Mucosa of gallbladder (tissue), 1 donor: ENCODE measurements around the gene APBB2. TPM values are rescaled to one million over a fixed set of nuclear protein-coding genes. Genes with fewer than 3 reads are reported as not detected.
"Not testable (repeated sequence)": the region's sequence is repeated elsewhere in the genome, so short reads cannot be mapped to it uniquely, and the experiment has no call there.

ENCODE experiments used
- DNase-seq: peaks from one replicate; pipeline ENCODE4 v3.0.0-alpha.2; 2020; ENCODE audit warnings: low spot score
- total RNA-seq: library from RNA; stranded (reverse); gene quantifications from one replicate; pipeline ENCODE4 v1.2.1, GENCODE V29; 2021
- donor health status: DM: no; HTN: no; CAD: no.

The APBB2 gene
- total RNA-seq, 1 donor from 2014 or later, result 44.9 TPM

DNA sequence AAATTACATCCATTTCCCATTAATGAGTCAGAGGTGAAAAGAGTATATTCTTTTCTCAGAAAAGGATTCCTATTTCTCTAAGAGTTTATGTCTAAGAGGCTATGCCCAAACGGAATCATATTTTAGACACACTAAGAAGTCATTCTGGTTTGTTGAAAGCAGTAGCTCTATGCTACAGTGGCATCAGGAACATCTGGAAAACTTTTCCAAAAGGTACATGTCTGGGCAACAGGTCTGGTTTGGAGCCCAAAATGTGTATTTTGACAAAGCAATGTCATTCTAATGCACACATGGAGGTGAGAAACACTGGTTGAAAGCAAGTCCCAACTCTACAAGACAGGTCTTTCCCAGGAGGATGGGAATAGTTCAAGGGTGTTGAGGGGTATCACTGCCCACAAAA, 56.1 kb downstream of the APBB2 start:
- no peak for DNase-seq

GRCh38 chr4:41157009-41157408, 57.3 kb downstream of the APBB2 start:
- DNase-seq, result no peak

DNA sequence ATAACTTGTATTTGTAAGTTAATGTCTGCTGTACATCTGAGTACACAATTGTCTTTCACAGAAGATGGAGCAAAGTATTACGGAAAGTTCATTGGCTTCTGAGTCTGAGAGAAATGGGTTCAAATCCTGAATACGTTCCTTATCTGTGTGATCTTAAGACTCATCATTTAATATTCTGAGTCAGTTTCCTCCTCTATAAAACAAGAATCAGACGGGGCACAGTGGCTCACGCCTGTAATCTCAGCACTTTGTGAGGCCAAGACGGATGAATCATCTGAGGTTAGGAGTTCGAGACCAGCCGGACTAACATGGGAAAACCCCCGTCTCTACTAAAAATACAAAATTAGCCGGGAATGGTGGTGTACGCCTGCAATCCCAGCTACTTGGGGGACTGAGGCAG, 57.8 kb downstream of the APBB2 start:
- DNase-seq, result no peak

- no peak for DNase-seq
Observed at GRCh38 chr4:41155194-41155830, 59.0 kb downstream of the APBB2 start.

DNA sequence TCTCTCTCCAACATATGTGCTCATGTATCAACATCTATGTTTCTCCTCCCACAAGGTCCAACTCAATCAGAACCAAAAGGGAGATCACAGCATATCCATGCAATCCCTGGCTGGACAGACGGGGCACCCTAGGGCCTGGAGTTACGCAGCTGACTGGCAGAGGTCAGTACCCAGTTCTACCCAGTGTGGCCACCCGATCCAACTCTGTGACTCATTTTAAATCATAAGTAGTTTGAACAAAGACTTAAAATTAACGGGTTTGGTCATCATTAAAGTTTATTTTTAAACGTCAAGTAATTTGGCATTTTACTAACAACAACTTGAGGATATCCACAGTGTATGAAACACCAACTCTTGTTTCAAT, 59.5 kb downstream of the APBB2 start:
- no peak for DNase-seq

DNA sequence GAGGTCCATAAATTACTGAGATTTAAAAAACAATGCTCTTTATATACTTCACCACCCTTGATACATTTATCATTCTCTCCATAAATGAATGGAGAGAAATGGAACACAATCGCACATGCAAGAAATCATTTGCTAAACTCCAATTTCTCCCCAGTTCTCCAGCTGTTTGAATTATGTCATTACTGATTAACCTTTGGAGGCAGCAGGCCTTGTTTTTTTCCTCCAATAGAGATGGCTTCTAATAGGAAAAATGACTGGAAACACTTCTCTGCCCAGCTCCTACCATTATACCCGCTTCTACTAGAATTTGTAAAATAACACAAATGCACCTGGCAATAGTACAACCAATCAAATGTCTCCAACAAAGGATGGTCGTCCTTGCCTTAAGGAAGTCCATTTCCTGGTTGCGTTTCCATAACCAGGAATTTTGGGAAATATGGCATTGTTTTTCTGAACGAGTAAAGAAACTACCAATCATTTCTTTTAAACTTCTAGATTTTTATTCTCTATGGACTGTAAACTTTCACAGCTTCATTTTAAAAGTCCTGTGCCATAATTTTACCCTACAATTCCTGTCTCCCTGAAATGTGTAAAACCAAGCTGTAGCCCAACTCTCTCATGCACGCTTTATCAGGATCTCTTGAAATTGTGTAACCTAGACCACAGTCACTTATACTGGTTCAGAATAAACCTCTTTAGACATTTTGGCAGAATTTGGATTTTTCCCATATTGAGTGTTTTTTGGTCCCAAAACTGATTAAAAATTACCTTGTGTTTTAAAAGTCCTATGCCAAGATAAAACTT, 60.1 kb downstream of the APBB2 start:
- DNase-seq, result no peak

DNA sequence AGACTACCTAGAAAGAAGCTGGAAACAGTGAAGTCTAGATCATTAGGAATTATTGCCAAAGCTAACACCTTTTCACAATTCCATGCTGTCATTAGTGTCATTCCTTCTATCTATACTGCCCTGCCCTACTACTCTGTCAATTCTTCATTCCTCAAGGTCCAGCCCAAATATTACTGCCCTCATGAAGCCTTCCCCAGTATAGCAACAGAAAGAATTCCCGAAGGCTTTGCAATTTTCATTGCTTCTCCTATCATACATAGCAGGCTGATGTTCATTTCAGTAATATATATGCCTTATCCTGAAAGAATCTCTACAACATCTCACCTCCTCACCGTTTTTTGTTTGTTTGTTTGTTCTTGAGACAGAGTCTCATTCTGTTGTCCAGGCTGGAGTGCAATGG, 63.9 kb downstream of the APBB2 start:
- no peak for DNase-seq

GRCh38 chr4:41149568-41149967, 64.8 kb downstream of the APBB2 start:
- DNase-seq, result not testable (repeated sequence)

DNA sequence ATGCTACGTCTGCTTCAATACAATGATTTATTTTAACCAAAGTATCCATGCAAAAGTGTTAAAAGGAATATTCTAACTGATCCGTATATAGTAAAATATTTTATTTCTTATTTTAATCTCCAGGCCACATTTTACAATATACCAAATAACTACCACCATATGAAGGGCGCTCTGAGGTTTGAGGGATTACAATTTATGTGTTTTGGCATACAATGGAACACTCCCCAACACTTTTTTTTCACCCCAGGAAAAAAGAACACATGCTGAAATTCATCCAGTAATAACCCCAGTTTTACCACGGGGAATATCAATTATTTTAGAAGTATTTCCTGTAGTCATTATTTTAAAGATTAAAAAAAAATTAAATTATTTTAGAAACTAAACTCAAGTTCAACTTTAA, 65.4 kb downstream of the APBB2 start:
- no peak for DNase-seq

GRCh38 chr4:41148292-41148691, 66.0 kb downstream of the APBB2 start:
- no peak for DNase-seq

DNA sequence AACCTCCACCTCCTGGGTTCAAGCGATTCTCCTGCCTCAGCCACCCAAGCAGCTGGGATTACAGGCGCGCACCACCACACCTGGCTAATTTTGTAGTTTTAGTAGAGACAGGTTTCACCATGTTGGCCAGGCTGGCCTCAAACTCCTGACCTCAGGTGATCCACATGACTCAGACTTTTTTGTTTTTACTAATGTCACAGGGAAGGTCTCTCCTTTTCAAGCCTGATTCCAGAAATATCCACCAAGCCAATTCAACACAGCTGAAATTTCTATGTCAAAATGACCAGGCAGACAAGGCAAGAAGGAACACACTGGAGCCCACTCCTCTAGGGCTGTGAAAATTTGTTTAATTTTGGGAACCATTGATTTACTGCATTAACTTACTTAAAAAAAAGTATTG, 66.8 kb downstream of the APBB2 start:
- DNase-seq, result not testable (repeated sequence)

GRCh38 chr4:41146716-41147506, 67.4 kb downstream of the APBB2 start:
- no peak for DNase-seq

- DNase-seq, result no peak
Observed at GRCh38 chr4:41146196-41146595, 68.1 kb downstream of the APBB2 start.

- DNase-seq, result no peak
Observed at GRCh38 chr4:41145571-41146078, 68.7 kb downstream of the APBB2 start.

DNA sequence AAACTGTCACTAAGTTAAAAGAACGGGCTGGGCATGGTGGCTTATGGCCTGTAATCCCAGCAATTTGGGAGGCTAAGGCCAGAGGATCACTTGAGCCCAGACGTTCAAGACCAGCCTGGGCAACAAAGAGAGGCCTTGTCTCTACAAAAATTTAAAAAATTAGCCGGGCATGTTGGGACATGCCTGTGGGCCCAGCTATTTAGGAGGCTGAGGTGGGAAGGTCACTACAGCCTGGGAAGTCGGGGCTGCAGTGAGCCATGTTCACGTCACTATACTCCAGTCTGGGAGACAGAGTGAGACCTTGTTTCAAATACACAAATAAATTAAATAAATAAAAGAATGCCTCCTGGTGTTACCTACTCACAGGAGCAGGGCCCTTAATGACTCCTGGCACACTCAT, 69.5 kb downstream of the APBB2 start:
- DNase-seq, result no peak

GRCh38 chr4:41144040-41144379, 70.3 kb downstream of the APBB2 start:
- DNase-seq, result no peak

- peak; percentile 66 for DNase-seq
Observed at GRCh38 chr4:41143311-41144039, 70.9 kb downstream of the APBB2 start.

- no peak for DNase-seq
Observed at GRCh38 chr4:41142376-41143310, 71.7 kb downstream of the APBB2 start.

- DNase-seq, result no peak
Observed at GRCh38 chr4:41141900-41142299, 72.4 kb downstream of the APBB2 start.

DNA sequence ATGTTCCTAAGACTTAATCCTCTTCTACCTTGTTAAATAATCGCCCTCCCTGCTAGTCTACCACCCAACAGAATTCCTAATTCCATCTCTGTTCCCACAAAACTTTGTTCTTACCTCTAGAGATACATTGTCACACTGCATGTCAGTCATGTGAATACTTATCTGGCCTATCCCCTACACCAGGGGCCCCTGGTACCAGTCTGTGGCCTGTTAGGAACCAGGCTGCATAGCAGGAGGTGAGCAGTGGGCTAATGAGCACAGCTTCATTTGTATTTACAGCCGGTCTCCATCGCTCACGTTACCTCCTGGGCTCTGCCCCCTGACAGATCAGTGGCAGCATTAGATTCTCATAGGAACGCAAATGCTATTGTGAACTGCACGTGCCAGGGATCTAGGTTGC, 73.9 kb downstream of the APBB2 start:
- DNase-seq, result no peak

- no peak for DNase-seq
Observed at GRCh38 chr4:41137879-41138278, 76.5 kb downstream of the APBB2 start.
